NT2/D1 (cell line): ENCODE data around the gene LFNG.

Experiments
- YY1 ChIP-seq: IDR thresholded peaks from 2 replicates; pipeline ENCODE4 v1.6.1; 2011; ENCODE audit not compliant: insufficient read length, insufficient read depth
- ZNF274 ChIP-seq: IDR thresholded peaks from 2 replicates; pipeline ENCODE4 v1.6.1; 2011; ENCODE audit warnings: mild to moderate bottlenecking, low read depth, low read length

GRCh38 chr7:2520131-2520760 is 672 bp downstream of the LFNG start:
- TF ChIP-seq ZNF274 (no peak), YY1 (no peak)
